Suprapubic skin (tissue), 4 donors: Measurements from ENCODE around the gene C5orf22.

Experiments used
- CTCF ChIP-seq, 2 donors: fragments of 200-600 bp in 1 of 2; fragments of 450-650 bp in 1 of 2; sonication (generic) in 1 of 2; IDR thresholded peaks; one replicate each; pipeline ENCODE4 v1.5.1; 2016 to 2019; ENCODE audit warnings: antibody characterized with exemption in 2 of 2, mild to moderate bottlenecking in 1 of 2, moderate library complexity in 1 of 2
- EP300 ChIP-seq: sonication (generic); formaldehyde crosslinking; IDR thresholded peaks from one replicate; pipeline ENCODE4 v1.6.1; 2017; ENCODE audit warnings: antibody characterized with exemption
- POLR2A ChIP-seq, 2 donors: fragments of 450-650 bp; IDR thresholded peaks; one replicate each; pipeline ENCODE4 v1.6.1; 2017; ENCODE audit warnings: antibody characterized with exemption in 2 of 2, mild to moderate bottlenecking in 2 of 2, moderate library complexity in 2 of 2
- POLR2AphosphoS5 ChIP-seq, 3 donors: sonication (generic); formaldehyde crosslinking; IDR thresholded peaks; one replicate each; pipeline ENCODE4 v1.6.1; 2017; ENCODE audit warnings: antibody characterized with exemption in 3 of 3

DNA sequence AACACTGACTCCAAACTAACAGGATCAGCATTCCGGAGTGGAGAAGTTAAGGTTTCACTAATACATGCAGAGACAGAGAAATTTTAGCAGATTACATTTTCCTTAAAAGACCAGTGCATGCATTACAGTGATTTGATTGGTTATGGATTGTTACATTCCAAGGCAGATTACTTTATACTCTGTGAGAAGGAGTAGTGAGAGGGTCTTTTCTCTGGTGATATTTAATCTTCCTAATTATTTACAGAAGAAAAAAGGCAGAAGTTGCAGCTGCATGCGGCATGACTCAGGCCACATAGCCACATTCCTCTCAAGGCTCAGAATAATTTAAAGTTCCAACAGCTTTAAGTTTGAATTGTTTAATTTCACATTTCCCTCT, 53.8 kb downstream of the C5orf22 start:
- TF ChIP-seq CTCF (IDR thresholded peaks at IDR 0.05) = no peak
- TF ChIP-seq POLR2A (IDR thresholded peaks at IDR 0.05) = no peak
- TF ChIP-seq POLR2AphosphoS5 (IDR thresholded peaks at IDR 0.05) = no peak
- TF ChIP-seq EP300 = no peak
